Skeletal muscle cell (primary cell): ENCODE measurements around the gene TP53RK.

Experiments
- DNase-seq: peaks from one replicate; pipeline ENCODE4 v3.0.0-alpha.2; 2010; ENCODE audit warnings: low read depth
- H3K4me3 ChIP-seq: 2 replicates; pipeline ENCODE4 v1.5.1; 2011; ENCODE audit warnings: low read depth, mild to moderate bottlenecking, control low read depth, low read length, moderate library complexity

The TP53RK gene

GRCh38 chr20:46670228-46670584, 19.0 kb downstream of the TP53RK start:
- no peak overlapping the region for H3K4me3 ChIP-seq
- no peak for DNase-seq

- DNase-seq, result no peak
- no peak overlapping the region for H3K4me3 ChIP-seq
Measured at GRCh38 chr20:46666818-46667515, 22.3 kb downstream of the TP53RK start.

- H3K4me3 ChIP-seq, result no peak overlapping the region
- no peak for DNase-seq
Measured at GRCh38 chr20:46666306-46666705, 22.9 kb downstream of the TP53RK start.

GRCh38 chr20:46665602-46666001, 23.6 kb downstream of the TP53RK start:
- DNase-seq, result no peak
- H3K4me3 ChIP-seq, result no peak overlapping the region

GRCh38 chr20:46663531-46663930, 25.7 kb downstream of the TP53RK start:
- no peak overlapping the region for H3K4me3 ChIP-seq
- DNase-seq, result no peak

GRCh38 chr20:46661659-46662058, 27.6 kb downstream of the TP53RK start:
- DNase-seq, result no peak
- no peak overlapping the region for H3K4me3 ChIP-seq

GRCh38 chr20:46660487-46660886, 28.8 kb downstream of the TP53RK start:
- no peak overlapping the region for H3K4me3 ChIP-seq
- DNase-seq, result no peak

GRCh38 chr20:46657618-46658017, 31.6 kb downstream of the TP53RK start:
- H3K4me3 ChIP-seq, result no peak overlapping the region

GRCh38 chr20:46657137-46657536, 32.1 kb downstream of the TP53RK start:
- no peak overlapping the region for H3K4me3 ChIP-seq
- no peak for DNase-seq

More at GRCh38 chr20:46657618-46658017, 31.6 kb downstream of the TP53RK start:
- DNase-seq, result no peak

GRCh38 chr20:46652699-46653098, 36.5 kb downstream of the TP53RK start:
- H3K4me3 ChIP-seq, result no peak overlapping the region
- no peak for DNase-seq

GRCh38 chr20:46651091-46651962, 37.9 kb downstream of the TP53RK start, which contains the start of gene SLC13A3:
Gene SLC13A3 (minus strand): TSS chr20:46651459. CDS start chr20:46651421, 38 bp downstream.
- no peak within 1 kb of the TSS for H3K4me3 ChIP-seq
- no peak for DNase-seq

- H3K4me3 ChIP-seq, result no peak overlapping the region
- no peak for DNase-seq
Measured at GRCh38 chr20:46650575-46651090, 38.6 kb downstream of the TP53RK start.

- DNase-seq, result no peak
- H3K4me3 ChIP-seq, result no peak overlapping the region
Measured at GRCh38 chr20:46649965-46650542, 39.2 kb downstream of the TP53RK start.

GRCh38 chr20:46649650-46649949, 39.6 kb downstream of the TP53RK start:
- DNase-seq, result no peak
- H3K4me3 ChIP-seq, result no peak overlapping the region

GRCh38 chr20:46648903-46649649, 40.2 kb downstream of the TP53RK start:
- H3K4me3 ChIP-seq, result no peak overlapping the region
- no peak for DNase-seq

- no peak for DNase-seq
- H3K4me3 ChIP-seq, result no peak overlapping the region
Measured at GRCh38 chr20:46647469-46647868, 41.8 kb downstream of the TP53RK start.

GRCh38 chr20:46646659-46647380, 42.4 kb downstream of the TP53RK start:
- DNase-seq, result no peak
- no peak overlapping the region for H3K4me3 ChIP-seq

GRCh38 chr20:46646122-46646521, 43.1 kb downstream of the TP53RK start:
- no peak for DNase-seq
- no peak overlapping the region for H3K4me3 ChIP-seq

GRCh38 chr20:46644733-46645132, 44.5 kb downstream of the TP53RK start:
- DNase-seq, result no peak
- no peak overlapping the region for H3K4me3 ChIP-seq
